Nephron progenitor cell (in vitro differentiated cells): ENCODE data around the gene NR1H3.

Experiments used
- DNase-seq: peaks from one replicate; pipeline ENCODE4 v3.0.0; 2021
- H3K27ac Mint-ChIP-seq: 2 replicates; pipeline ENCODE4 v1.8.0; 2021; ENCODE audit warnings: mild to moderate bottlenecking, moderate library complexity, mixed read lengths
- H3K27me3 Mint-ChIP-seq: 2 replicates; pipeline ENCODE4 v1.8.0; 2021; ENCODE audit warnings: mild to moderate bottlenecking, low read depth, mixed read lengths; ENCODE audit not compliant: poor library complexity
- H3K36me3 Mint-ChIP-seq: 2 replicates; pipeline ENCODE4 v1.8.0; 2021; ENCODE audit warnings: low read depth, mixed read lengths
- H3K4me1 Mint-ChIP-seq: 2 replicates; pipeline ENCODE4 v1.8.0; 2021; ENCODE audit warnings: mixed read lengths
- H3K4me3 Mint-ChIP-seq: 2 replicates; pipeline ENCODE4 v1.8.0; 2021; ENCODE audit warnings: mild to moderate bottlenecking, moderate library complexity, mixed read lengths
- H3K9me3 Mint-ChIP-seq: 2 replicates; pipeline ENCODE4 v1.8.0; 2021; ENCODE audit warnings: mild to moderate bottlenecking, moderate library complexity, mixed read lengths
- CTCF ChIP-seq: fragments of 200-600 bp; sonication (generic); IDR thresholded peaks from 2 replicates; pipeline ENCODE4 v1.5.0; 2021; ENCODE audit warnings: antibody characterized with exemption

The NR1H3 gene

GRCh38 chr11:47233051-47233450 lies 24.7 kb upstream of the NR1H3 start:
- H3K4me3 Mint-ChIP-seq, result no peak overlapping the region
- no peak for TF ChIP-seq CTCF
- H3K27ac Mint-ChIP-seq, result no peak overlapping the region

GRCh38 chr11:47233989-47234668 lies 23.7 kb upstream of the NR1H3 start:
- H3K4me1 Mint-ChIP-seq, result peaks cover 27% of the 10 kb centered on the region
- no peaks in the 10 kb centered on the region for H3K27me3 Mint-ChIP-seq
- H3K9me3 Mint-ChIP-seq, result no peaks in the 10 kb centered on the region
- peak overlapping the region; percentile 95 for H3K27ac Mint-ChIP-seq
- H3K4me3 Mint-ChIP-seq, result no peak overlapping the region
- H3K36me3 Mint-ChIP-seq, result peaks cover 25% of the 10 kb centered on the region
- DNase-seq, result no peak
- TF ChIP-seq CTCF, result no peak

More at GRCh38 chr11:47233051-47233450, 24.7 kb upstream of the NR1H3 start:
- no peaks in the 10 kb centered on the region for H3K9me3 Mint-ChIP-seq
- peaks cover 24% of the 10 kb centered on the region for H3K36me3 Mint-ChIP-seq
- no peaks in the 10 kb centered on the region for H3K27me3 Mint-ChIP-seq
- H3K4me1 Mint-ChIP-seq, result peaks cover 26% of the 10 kb centered on the region
- DNase-seq, result no peak

- no peaks in the 10 kb centered on the region for H3K27me3 Mint-ChIP-seq
- peaks cover 27% of the 10 kb centered on the region for H3K4me1 Mint-ChIP-seq
- peaks cover 26% of the 10 kb centered on the region for H3K36me3 Mint-ChIP-seq
- H3K9me3 Mint-ChIP-seq, result no peaks in the 10 kb centered on the region
- no peak for TF ChIP-seq CTCF
- H3K4me3 Mint-ChIP-seq, result no peak overlapping the region
- peak overlapping the region; percentile 95 for H3K27ac Mint-ChIP-seq
- no peak for DNase-seq
These were observed 23.1 kb upstream of the NR1H3 start for GRCh38 chr11:47234669-47235100.

GRCh38 chr11:47235163-47235562 lies 22.6 kb upstream of the NR1H3 start:
- Mint-ChIP-seq H3K36me3 (peaks cover 31% of the 10 kb centered on the region), H3K9me3 (no peaks in the 10 kb centered on the region), H3K4me1 (peaks cover 27% of the 10 kb centered on the region), H3K4me3 (no peak overlapping the region), H3K27ac (peak overlapping the region; percentile 68), H3K27me3 (no peaks in the 10 kb centered on the region)
- no peak for TF ChIP-seq CTCF
- DNase-seq, result no peak

GRCh38 chr11:47236482-47236881 lies 21.3 kb upstream of the NR1H3 start:
- Mint-ChIP-seq H3K4me3 (no peak overlapping the region), H3K4me1 (peaks cover 27% of the 10 kb centered on the region), H3K27ac (peak overlapping the region; percentile 71), H3K36me3 (peaks cover 34% of the 10 kb centered on the region), H3K27me3 (no peaks in the 10 kb centered on the region), H3K9me3 (no peaks in the 10 kb centered on the region)
- no peak for TF ChIP-seq CTCF
- no peak for DNase-seq

- no peak overlapping the region for H3K4me3 Mint-ChIP-seq
- H3K36me3 Mint-ChIP-seq, result peaks cover 57% of the 10 kb centered on the region
- TF ChIP-seq CTCF, result no peak
- H3K4me1 Mint-ChIP-seq, result peaks cover 18% of the 10 kb centered on the region
- H3K9me3 Mint-ChIP-seq, result no peaks in the 10 kb centered on the region
- H3K27me3 Mint-ChIP-seq, result no peaks in the 10 kb centered on the region
- peak overlapping the region; percentile 71 for H3K27ac Mint-ChIP-seq
- DNase-seq, result no peak
These were observed 17.9 kb upstream of the NR1H3 start for GRCh38 chr11:47239852-47240251.
